Measurements from ENCODE around the gene VWA8. TPM values are rescaled to one million over a fixed set of nuclear protein-coding genes. Genes with fewer than 3 reads are reported as not detected.

VWA8 gene
- total and polyA plus RNA-seq, 2 of the 8 experiments (the other 6 are each of a cell fraction or from before 2014, with no cell fraction given): 5.9 to 19.6 TPM

GRCh38 chr13:41775251-41775650, 185.7 kb downstream of the VWA8 start:
- Histone ChIP-seq H3K4me3 (ENCODE audit: extremely low read depth in 1 of 4, insufficient read depth in 2 of 4, low read depth in 3 of 4, low read length in 4 of 4) (no peak overlapping the region), H3K9me3 (ENCODE audit: insufficient read depth in 2 of 2, low read depth in 1 of 2, low read length in 1 of 2) (no peaks in the 10 kb centered on the region), H3K56ac (replicated peaks; ENCODE audit: insufficient read length, low read depth, low read length) (no peak overlapping the region), H3K4ac (replicated peaks; ENCODE audit: insufficient read length, low read depth, low read length) (no peak overlapping the region), H2AFZ (ENCODE audit: low read length) (no peak overlapping the region), H3K79me1 (ENCODE audit: low read depth, low read length) (no peaks in the 10 kb centered on the region), H3K79me2 (ENCODE audit: control insufficient read depth in 1 of 2, insufficient read depth in 2 of 2, low read length in 2 of 2) (no peaks in the 10 kb centered on the region), H3K14ac (ENCODE audit: insufficient read length) (no peak overlapping the region), H2BK5ac (ENCODE audit: low read depth, low read length) (no peak overlapping the region), H3K4me1 (replicated peaks in 1 of 4; ENCODE audit: control insufficient read depth in 3 of 4, insufficient read depth in 4 of 4, low read length in 3 of 4) (no peaks in the 10 kb centered on the region), H4K8ac (ENCODE audit: extremely low read depth, insufficient read depth, low read length) (no peak overlapping the region), H3K23ac (ENCODE audit: insufficient read length) (no peak overlapping the region), H2BK12ac (ENCODE audit: low read depth, low read length) (no peak overlapping the region), H3K36me3 (ENCODE audit: control insufficient read depth in 2 of 4, insufficient read depth in 4 of 4, low read length in 3 of 4) (no peaks in the 10 kb centered on the region; a peak in 1 of 8 replicates), H4K5ac (ENCODE audit: insufficient read length, low read depth, low read length) (no peak overlapping the region), H2BK20ac (ENCODE audit: low read length) (no peak overlapping the region), H2AK5ac (ENCODE audit: low read depth, low read length) (no peak overlapping the region), H3K18ac (ENCODE audit: extremely low read depth, low read length) (no peak overlapping the region), H3K27ac (ENCODE audit: low read depth, low read length) (no peak overlapping the region), H3K27me3 (replicated peaks in 1 of 4; ENCODE audit: control insufficient read depth in 3 of 4, extremely low read depth in 1 of 4, insufficient read depth in 3 of 4, low read length in 3 of 4) (no peaks in the 10 kb centered on the region), H4K20me1 (replicated peaks in 1 of 2; ENCODE audit: control insufficient read depth in 1 of 2, insufficient read depth in 2 of 2, low read length in 2 of 2) (no peaks in the 10 kb centered on the region), H3K23me2 (ENCODE audit: low read depth, low read length) (no peaks in the 10 kb centered on the region), H3K9ac (replicated peaks in 1 of 4; ENCODE audit: extremely low read depth in 1 of 4, low read depth in 3 of 4, low read length in 3 of 4) (no peak overlapping the region), H2BK15ac (ENCODE audit: low read length) (no peak overlapping the region), H3K4me2 (ENCODE audit: insufficient read depth in 1 of 2, low read depth in 2 of 2, low read length in 2 of 2) (no peak overlapping the region), H4K91ac (replicated peaks; ENCODE audit: insufficient read length, low read length) (no peak overlapping the region), H2BK120ac (replicated peaks; ENCODE audit: low read depth, low read length) (no peak overlapping the region)
- CTCF ChIA-PET (ENCODE audit: partially characterized antibody): interaction anchor here (0.8 kb wide), 1 partner anchor 18 kb away, joined by 3 read pairs; no protein-coding TSS in a partner anchor
- POLR2A ChIA-PET (ENCODE audit: partially characterized antibody): no interaction called here
- 82% methylated on average over 2 of the region's 2 CpGs; no CpG with 5 or more reads in 1 of the 2 experiments for WGBS, 2 experiments (ENCODE audit: extremely low coverage in 1 of 2, insufficient coverage in 1 of 2, insufficient read length in 1 of 2, insufficient replicate concordance in 2 of 2, low coverage in 1 of 2, low lambda C conversion rate in 2 of 2, missing lambda C conversion rate in 1 of 2)
- FAIRE-seq (no peak), DNase-seq (ENCODE audit: low read depth in 1 of 2, low spot score in 2 of 2) (no peak)
- TF ChIP-seq RFX5 (IDR thresholded peaks at IDR 0.05; ENCODE audit: borderline replicate concordance, low read depth, low read length) (no peak), RBBP5 (IDR thresholded peaks at IDR 0.05; ENCODE audit: borderline replicate concordance, low read depth, low read length) (no peak), SAP30 (IDR thresholded peaks at IDR 0.05; ENCODE audit: insufficient read depth, insufficient replicate concordance, low read length) (no peak), CTCF (IDR thresholded peaks at IDR 0.05; ENCODE audit: control extremely low read depth in 1 of 3, insufficient read depth in 1 of 3, low read depth in 1 of 3, low read length in 3 of 3) (no peak), EZH2 (IDR thresholded peaks at IDR 0.05; ENCODE audit: low read depth, low read length, severe bottlenecking) (no peak), RXRA (IDR thresholded peaks at IDR 0.05; ENCODE audit: insufficient read depth, low read depth, low read length) (no peak), CHD2 (IDR thresholded peaks at IDR 0.05; ENCODE audit: low read length) (no peak), E2F6 (IDR thresholded peaks at IDR 0.05) (no peak), HDAC2 (IDR thresholded peaks at IDR 0.05; ENCODE audit: borderline replicate concordance in 1 of 2, low read depth in 2 of 2, low read length in 2 of 2) (no peak), ASH2L (IDR thresholded peaks at IDR 0.05; ENCODE audit: low read length) (no peak)
